IMR-90 (cell line): Measurements from ENCODE around the gene CARMIL1. TPM values are rescaled to one million over a fixed set of nuclear protein-coding genes. Genes with fewer than 3 reads are reported as not detected.

ENCODE experiments used
- ATAC-seq: fragments of 200-7000 bp; cut with Tn5 transposase; 2 replicates; pipeline ENCODE4 v1.9.1; 2020; ENCODE audit warnings: low read depth, mild to moderate bottlenecking, moderate library complexity
- BruUV-seq: library from RNA; stranded (reverse); fragments of 400-500 nt; replicated peaks from 2 replicates; lab custom pipeline; 2021; lab: Mats Ljungman, UMichigan
- CTCF ChIA-PET: fragments of 300-600 bp; formaldehyde crosslinking; extraction: SDS; loops from one replicate; lab custom pipeline; 2021; ENCODE audit warnings: antibody characterized with exemption; lab: Yijun Ruan, JAX
- POLR2A ChIA-PET: fragments of 300-600 bp; sonication (Branson Sonifier 250); formaldehyde crosslinking; loops from one replicate; lab custom pipeline; 2022; ENCODE audit warnings: antibody characterized with exemption; ENCODE audit not compliant: unreplicated experiment; lab: Charles Lee
- DNase-seq: peaks from one replicate; pipeline ENCODE4 v3.0.0; 2013
- H2AFZ ChIP-seq: replicated peaks from 2 replicates; pipeline ENCODE3; 2013; ENCODE audit warnings: low read length, mild to moderate bottlenecking; ENCODE audit not compliant: poor library complexity
- H2AK5ac ChIP-seq: 2 replicates; pipeline ENCODE4 v1.6.1; 2013; ENCODE audit warnings: low read depth, low read length, inconsistent platforms
- H2AK9ac ChIP-seq: replicated peaks from 2 replicates; pipeline ENCODE3; 2013; ENCODE audit warnings: mild to moderate bottlenecking, low read depth, low read length, moderate library complexity; ENCODE audit not compliant: poor library complexity
- H2BK120ac ChIP-seq: 2 replicates; pipeline ENCODE4 v1.6.1; 2013; ENCODE audit warnings: low read depth, low read length, inconsistent platforms
- H2BK15ac ChIP-seq: 3 replicates; pipeline ENCODE4 v1.6.1; 2013; ENCODE audit warnings: low read depth, low read length, inconsistent platforms
- H2BK20ac ChIP-seq: 2 replicates; pipeline ENCODE4 v1.6.1; 2013; ENCODE audit warnings: low read depth, mild to moderate bottlenecking, inconsistent platforms, low read length, moderate library complexity
- H2BK5ac ChIP-seq: 2 replicates; pipeline ENCODE4 v1.6.1; 2013; ENCODE audit warnings: mild to moderate bottlenecking, low read depth, low read length, inconsistent platforms; ENCODE audit not compliant: poor library complexity, severe bottlenecking
- H3K14ac ChIP-seq: replicated peaks from 2 replicates; pipeline ENCODE4 v1.6.1; 2013; ENCODE audit warnings: low read depth, low read length, inconsistent platforms
- H3K18ac ChIP-seq: 2 replicates; pipeline ENCODE4 v1.6.1; 2013; ENCODE audit warnings: low read depth, low read length, control low read depth
- H3K23ac ChIP-seq: 2 replicates; pipeline ENCODE4 v1.6.1; 2013; ENCODE audit warnings: low read depth, low read length, inconsistent platforms
- H3K27ac ChIP-seq: 2 replicates; pipeline ENCODE4 v1.5.1; 2013; ENCODE audit warnings: mild to moderate bottlenecking, control low read depth, low read length; ENCODE audit not compliant: insufficient read depth
- H3K27me3 ChIP-seq: 2 replicates; pipeline ENCODE4 v1.6.1; 2013; ENCODE audit warnings: low read length; ENCODE audit not compliant: control insufficient read depth, insufficient read depth
- H3K36me3 ChIP-seq: 2 replicates; pipeline ENCODE4 v1.6.1; 2013; ENCODE audit warnings: low read length, mixed read lengths; ENCODE audit not compliant: control insufficient read depth, insufficient read depth
- H3K4ac ChIP-seq: 2 replicates; pipeline ENCODE4 v1.6.1; 2013; ENCODE audit warnings: low read depth, low read length, inconsistent platforms
- H3K4me1 ChIP-seq: 2 replicates; pipeline ENCODE4 v1.6.1; 2013; ENCODE audit warnings: low read length, mixed read lengths; ENCODE audit not compliant: control insufficient read depth, insufficient read depth
- H3K4me2 ChIP-seq: 2 replicates; pipeline ENCODE4 v1.6.1; 2013; ENCODE audit warnings: low read depth, mild to moderate bottlenecking, control low read depth, low read length, moderate library complexity
- H3K4me3 ChIP-seq: 2 replicates; pipeline ENCODE4 v1.5.1; 2013; ENCODE audit warnings: low read depth, mild to moderate bottlenecking, control low read depth, low read length, moderate library complexity; ENCODE audit not compliant: insufficient read depth
- H3K56ac ChIP-seq: 2 replicates; pipeline ENCODE4 v1.6.1; 2013; ENCODE audit warnings: low read length, inconsistent platforms; ENCODE audit not compliant: insufficient read depth; ENCODE audit errors: extremely low read depth
- H3K79me1 ChIP-seq, 2 experiments: 2 replicates each; pipeline ENCODE4 v1.6.1; 2013; ENCODE audit warnings: low read length in 2 of 2, inconsistent platforms in 1 of 2, low read depth in 1 of 2
- H3K9ac ChIP-seq: 2 replicates; pipeline ENCODE4 v1.6.1; 2013; ENCODE audit warnings: low read depth, low read length, control low read depth
- H3K9me1 ChIP-seq: 2 replicates; pipeline ENCODE4 v1.6.1; 2013; ENCODE audit warnings: low read length, inconsistent platforms; ENCODE audit not compliant: insufficient read depth
- H3K9me3 ChIP-seq: 2 replicates; pipeline ENCODE4 v1.6.1; 2013; ENCODE audit warnings: low read length; ENCODE audit not compliant: control insufficient read depth, insufficient read depth
- H4K20me1 ChIP-seq: 2 replicates; pipeline ENCODE4 v1.6.1; 2013; ENCODE audit warnings: low read length, inconsistent platforms; ENCODE audit not compliant: insufficient read depth
- H4K5ac ChIP-seq: 2 replicates; pipeline ENCODE4 v1.6.1; 2013; ENCODE audit warnings: mild to moderate bottlenecking, low read depth, low read length, control low read depth
- H4K8ac ChIP-seq, 2 experiments: 2 replicates each; pipeline ENCODE4 v1.6.1; 2013; ENCODE audit warnings: low read depth in 2 of 2, low read length in 2 of 2, control low read depth in 1 of 2, inconsistent platforms in 1 of 2
- H4K91ac ChIP-seq: 2 replicates; pipeline ENCODE4 v1.6.1; 2013; ENCODE audit warnings: low read depth, low read length, inconsistent platforms; ENCODE audit not compliant: insufficient read depth
- BHLHE40 ChIP-seq: fragments of 150-350 bp; IDR thresholded peaks from 2 replicates; pipeline ENCODE4 v1.6.1; 2016; ENCODE audit warnings: mild to moderate bottlenecking, low read depth, low read length
- CHD1 ChIP-seq: IDR thresholded peaks from 2 replicates; pipeline ENCODE4 v1.6.1; 2012; ENCODE audit warnings: low read depth, low read length, improper control_type of control experiment
- ELK1 ChIP-seq: fragments of 150-350 bp; IDR thresholded peaks from 2 replicates; pipeline ENCODE4 v1.6.1; 2016; ENCODE audit warnings: low read depth, mild to moderate bottlenecking, low read length, moderate library complexity, borderline replicate concordance
- FOS ChIP-seq: fragments of 150-350 bp; IDR thresholded peaks from 2 replicates; pipeline ENCODE4 v1.6.1; 2016; ENCODE audit warnings: low read depth, low read length
- MAFK ChIP-seq: IDR thresholded peaks from 2 replicates; pipeline ENCODE4 v1.6.1; 2012; ENCODE audit warnings: low read depth, low read length, improper control_type of control experiment
- MAZ ChIP-seq: IDR thresholded peaks from 2 replicates; pipeline ENCODE4 v1.6.1; 2012; ENCODE audit warnings: low read depth, mild to moderate bottlenecking, low read length, improper control_type of control experiment, moderate library complexity, borderline replicate concordance
- MXI1 ChIP-seq: IDR thresholded peaks from 2 replicates; pipeline ENCODE4 v1.6.1; 2012; ENCODE audit warnings: low read depth, mild to moderate bottlenecking, low read length, moderate library complexity, borderline replicate concordance
- NFE2L2 ChIP-seq: fragments of 150-350 bp; IDR thresholded peaks from 2 replicates; pipeline ENCODE4 v1.6.1; 2016; ENCODE audit warnings: low read depth, mild to moderate bottlenecking, low read length
- POLR2A ChIP-seq: IDR thresholded peaks from 2 replicates; pipeline ENCODE4 v1.6.1; 2012; ENCODE audit warnings: mild to moderate bottlenecking, low read depth, low read length
- RAD21 ChIP-seq: IDR thresholded peaks from 2 replicates; pipeline ENCODE4 v1.6.1; 2012; ENCODE audit warnings: low read length, improper control_type of control experiment
- RCOR1 ChIP-seq: IDR thresholded peaks from 2 replicates; pipeline ENCODE4 v1.6.1; 2012; ENCODE audit warnings: mild to moderate bottlenecking, low read length, improper control_type of control experiment; ENCODE audit not compliant: insufficient replicate concordance
- RFX5 ChIP-seq: IDR thresholded peaks from 2 replicates; pipeline ENCODE4 v1.8.0; 2012; ENCODE audit warnings: low read depth, mild to moderate bottlenecking, low read length, moderate library complexity
- WGBS, 2 experiments: methylation state at CpG; one replicate each; pipeline versions ENCODE4 v1.1.5 to v1.1.7; 2013; ENCODE audit warnings: missing lambda C conversion rate in 2 of 2; ENCODE audit not compliant: insufficient read length in 1 of 2; ENCODE audit errors: extremely low coverage in 2 of 2; 5-methylcytosine and 5-hydroxymethylcytosine counted together
- dilution Hi-C: fragments of 300-500 bp; cut with HindIII; formaldehyde crosslinking; loops from one replicate; pipeline ENCODE4 v1.14.3; 2018; ENCODE audit warnings: low sequenced_read_pairs; ENCODE audit not compliant: unreplicated experiment
- in situ Hi-C: fragments of 300-500 bp; cut with MboI; formaldehyde crosslinking; loops from 3 replicates; pipeline ENCODE4 v1.14.3; 2019; ENCODE audit warnings: low sequenced_read_pairs, inconsistent platforms, mixed read lengths
- intact Hi-C: fragments of 100-400 bp; cut with micrococcal nuclease; formaldehyde crosslinking; loops from 2 replicates; pipeline ENCODE4 v1.10.0; 2022
- polyA plus RNA-seq, 3 experiments: library from polyadenylated mRNA; depleted of rRNA; stranded (reverse); fragments of >200 nt; gene quantifications; 2 replicates each; pipeline ENCODE4 v1.2.3, GENCODE V29; 2012; ENCODE audit warnings: low replicate concordance in 1 of 3
- total RNA-seq: library from RNA; depleted of rRNA; stranded (reverse); fragments of >200 nt; gene quantifications from 2 replicates; pipeline ENCODE4 v1.2.3, GENCODE V29; 2012
- TF ChIP-seq, protein P1 (sequence below): conservative IDR thresholded peaks from 2 replicates; pipeline ENCODE4 v1.5.1; 2012; ENCODE audit warnings: mild to moderate bottlenecking, low read depth, low read length, improper control_type of control experiment
- TF ChIP-seq, protein P2 (sequence below): fragments of 150-350 bp; IDR thresholded peaks from 2 replicates; pipeline ENCODE4 v1.6.1; 2017; ENCODE audit warnings: mild to moderate bottlenecking, antibody characterized with exemption, low read length, low read depth

CARMIL1 gene
- total and polyA plus RNA-seq, 2 of the 4 experiments (the other 2 are of a cell fraction) = 1.3 to 2.9 TPM

DNA sequence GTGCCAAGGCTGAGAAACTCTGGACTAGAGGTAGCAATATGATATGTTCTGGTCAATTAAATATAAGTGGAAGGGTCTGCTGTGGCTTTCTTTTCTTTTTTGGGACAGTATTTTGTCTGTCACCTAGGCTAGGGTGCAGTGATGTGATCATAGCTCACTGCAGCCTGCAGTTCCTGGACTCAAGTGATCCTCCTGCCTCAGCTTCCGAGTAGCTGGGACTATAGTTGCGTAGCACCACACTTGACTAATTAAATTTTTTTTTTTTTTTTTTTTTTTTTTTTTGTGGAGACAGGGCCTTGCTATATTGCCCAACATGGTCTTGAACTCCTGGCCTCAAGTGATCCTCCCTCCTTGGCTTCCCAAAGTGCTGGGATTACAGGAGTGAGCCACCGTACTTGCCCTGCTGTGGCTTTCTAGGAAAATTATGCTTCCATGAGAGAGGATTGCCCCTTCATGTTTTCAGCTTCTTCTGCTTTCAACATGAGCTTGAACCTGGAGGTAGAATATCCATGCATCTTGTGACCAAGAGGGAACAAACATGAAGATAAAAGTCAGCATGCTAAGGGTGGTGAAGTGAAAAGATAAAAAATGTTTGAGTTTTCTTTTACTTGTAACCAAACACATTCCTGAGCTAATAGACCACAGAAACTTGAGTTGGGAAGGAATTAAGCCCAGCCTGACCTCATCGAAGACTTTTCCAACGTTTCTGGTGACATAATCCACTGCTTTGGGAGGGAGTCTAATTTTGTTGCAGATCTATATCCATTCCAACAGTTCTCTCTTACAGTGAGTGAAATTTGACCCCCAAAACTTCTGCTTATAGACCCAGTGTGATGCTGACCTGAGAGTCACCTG is 75.1 kb downstream of the CARMIL1 start:
- dilution Hi-C loops (no loop called here), in situ Hi-C loops (no loop called here), intact Hi-C loops (no loop called here)
- H3K9ac ChIP-seq = no peak overlapping the region
- H3K79me1 ChIP-seq = peaks cover 0 to 2% of the 10 kb centered on the region in 2 experiments; a peak in 1 of 4 replicates
- no peak overlapping the region for H2BK5ac ChIP-seq
- H2AK9ac ChIP-seq = no peak overlapping the region
- H2AFZ ChIP-seq = no peak overlapping the region
- no peak overlapping the region for H4K91ac ChIP-seq
- no peak overlapping the region for H3K4me2 ChIP-seq
- CTCF ChIA-PET = interaction anchor here (0.6 to 0.9 kb wide), 2 partner anchors 46 to 61 kb away, joined by 4 to 6 read pairs; no protein-coding TSS in a partner anchor
- H3K4me1 ChIP-seq = peaks cover 5% of the 10 kb centered on the region; the same call in 1 of the 2 replicates
- H2BK15ac ChIP-seq = no peak overlapping the region
- no peaks in the 10 kb centered on the region for H3K9me3 ChIP-seq
- no peak overlapping the region for H4K8ac ChIP-seq
- POLR2A ChIA-PET = interaction anchor here (0.6 kb wide), 1 partner anchor 75 kb away, joined by 3 read pairs; no protein-coding TSS in a partner anchor
- H3K14ac ChIP-seq = no peak overlapping the region
- no peaks in the 10 kb centered on the region for H3K36me3 ChIP-seq
- ATAC-seq (peak; percentile 60), DNase-seq (peak; percentile 39)
- peaks cover 5% of the 10 kb centered on the region; the same call in 1 of the 2 replicates for H3K9me1 ChIP-seq
- H4K5ac ChIP-seq = no peak overlapping the region
- H2BK120ac ChIP-seq = no peak overlapping the region
- H2BK20ac ChIP-seq = 0 out of 2 replicates have a peak overlapping the region, but pooled peaks have one; percentile 40
- WGBS, 2 experiments = 80% methylated on average over 1 of the region's 5 CpGs; no CpG with 5 or more reads in 1 of the 2 experiments
- H2AK5ac ChIP-seq = no peak overlapping the region
- H3K23ac ChIP-seq = no peak overlapping the region
- H3K18ac ChIP-seq = no peak overlapping the region
- H3K56ac ChIP-seq = no peak overlapping the region
- H3K27ac ChIP-seq = no peak overlapping the region
- H3K4ac ChIP-seq = no peak overlapping the region
- H4K20me1 ChIP-seq = no peaks in the 10 kb centered on the region
- H3K27me3 ChIP-seq = no peaks in the 10 kb centered on the region
- H3K4me3 ChIP-seq = no peak overlapping the region
- BruUV-seq = no TSS peak
- TF ChIP-seq POLR2A (no peak), BHLHE40 (no peak), MAZ (no peak), ELK1 (no peak), RCOR1 (no peak), MXI1 (no peak), NFE2L2 (no peak), RFX5 (no peak), CHD1 (no peak), RAD21 (no peak), FOS (no peak), MAFK (no peak)
- TF ChIP-seq, protein P1, sequence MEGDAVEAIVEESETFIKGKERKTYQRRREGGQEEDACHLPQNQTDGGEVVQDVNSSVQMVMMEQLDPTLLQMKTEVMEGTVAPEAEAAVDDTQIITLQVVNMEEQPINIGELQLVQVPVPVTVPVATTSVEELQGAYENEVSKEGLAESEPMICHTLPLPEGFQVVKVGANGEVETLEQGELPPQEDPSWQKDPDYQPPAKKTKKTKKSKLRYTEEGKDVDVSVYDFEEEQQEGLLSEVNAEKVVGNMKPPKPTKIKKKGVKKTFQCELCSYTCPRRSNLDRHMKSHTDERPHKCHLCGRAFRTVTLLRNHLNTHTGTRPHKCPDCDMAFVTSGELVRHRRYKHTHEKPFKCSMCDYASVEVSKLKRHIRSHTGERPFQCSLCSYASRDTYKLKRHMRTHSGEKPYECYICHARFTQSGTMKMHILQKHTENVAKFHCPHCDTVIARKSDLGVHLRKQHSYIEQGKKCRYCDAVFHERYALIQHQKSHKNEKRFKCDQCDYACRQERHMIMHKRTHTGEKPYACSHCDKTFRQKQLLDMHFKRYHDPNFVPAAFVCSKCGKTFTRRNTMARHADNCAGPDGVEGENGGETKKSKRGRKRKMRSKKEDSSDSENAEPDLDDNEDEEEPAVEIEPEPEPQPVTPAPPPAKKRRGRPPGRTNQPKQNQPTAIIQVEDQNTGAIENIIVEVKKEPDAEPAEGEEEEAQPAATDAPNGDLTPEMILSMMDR = no peak
- TF ChIP-seq, protein P2, sequence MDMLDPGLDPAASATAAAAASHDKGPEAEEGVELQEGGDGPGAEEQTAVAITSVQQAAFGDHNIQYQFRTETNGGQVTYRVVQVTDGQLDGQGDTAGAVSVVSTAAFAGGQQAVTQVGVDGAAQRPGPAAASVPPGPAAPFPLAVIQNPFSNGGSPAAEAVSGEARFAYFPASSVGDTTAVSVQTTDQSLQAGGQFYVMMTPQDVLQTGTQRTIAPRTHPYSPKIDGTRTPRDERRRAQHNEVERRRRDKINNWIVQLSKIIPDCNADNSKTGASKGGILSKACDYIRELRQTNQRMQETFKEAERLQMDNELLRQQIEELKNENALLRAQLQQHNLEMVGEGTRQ = no peak
